ENCODE measurements around the gene APLP2. TPM values are rescaled to one million over a fixed set of nuclear protein-coding genes. Genes with fewer than 3 reads are reported as not detected.

Gene APLP2
- total and polyA plus RNA-seq, 2 of the 4 experiments (the other 2 are of a cell fraction): 127 to 235 TPM

GRCh38 chr11:130099356-130099755 lies 29.7 kb downstream of the APLP2 start:
- in situ Hi-C loops (cut with MboI; ENCODE audit: low sequenced_read_pairs) (no loop called here), intact Hi-C loops (cut with micrococcal nuclease) (no loop called here), dilution Hi-C loops (cut with HindIII; ENCODE audit: low sequenced_read_pairs, unreplicated experiment) (no loop called here)
- Histone ChIP-seq H2AK9ac (replicated peaks; ENCODE audit: low read depth, low read length, poor library complexity) (no peak overlapping the region), H2BK5ac (ENCODE audit: low read depth, low read length, poor library complexity, severe bottlenecking) (no peak overlapping the region), H3K4me1 (ENCODE audit: control insufficient read depth, insufficient read depth, low read length) (peaks cover 5% of the 10 kb centered on the region), H3K23ac (ENCODE audit: low read depth, low read length) (no peak overlapping the region), H2BK15ac (ENCODE audit: low read depth, low read length) (no peak overlapping the region), H4K5ac (ENCODE audit: low read depth, low read length) (no peak overlapping the region), H3K14ac (replicated peaks; ENCODE audit: low read depth, low read length) (no peak overlapping the region), H3K9ac (ENCODE audit: low read depth, low read length) (no peak overlapping the region), H2AFZ (replicated peaks; ENCODE audit: low read length, poor library complexity) (no peak overlapping the region), H3K27ac (ENCODE audit: insufficient read depth, low read length) (no peak overlapping the region), H3K4me2 (ENCODE audit: low read depth, low read length) (no peak overlapping the region), H3K18ac (ENCODE audit: low read depth, low read length) (no peak overlapping the region), H3K4me3 (ENCODE audit: insufficient read depth, low read depth, low read length) (no peak overlapping the region), H2BK20ac (ENCODE audit: low read depth, low read length) (no peak overlapping the region), H4K91ac (ENCODE audit: insufficient read depth, low read depth, low read length) (no peak overlapping the region), H3K4ac (ENCODE audit: low read depth, low read length) (no peak overlapping the region), H3K36me3 (ENCODE audit: control insufficient read depth, insufficient read depth, low read length) (peaks cover 2% of the 10 kb centered on the region; the same call in 1 of the 2 replicates), H4K20me1 (ENCODE audit: insufficient read depth, low read length) (peaks cover 93% of the 10 kb centered on the region), H2BK120ac (ENCODE audit: low read depth, low read length) (no peak overlapping the region), H3K9me3 (ENCODE audit: control insufficient read depth, insufficient read depth, low read length) (no peaks in the 10 kb centered on the region), H4K8ac (ENCODE audit: low read depth in 2 of 2, low read length in 2 of 2) (no peak overlapping the region), H3K27me3 (ENCODE audit: control insufficient read depth, insufficient read depth, low read length) (peaks cover 19% of the 10 kb centered on the region), H2AK5ac (ENCODE audit: low read depth, low read length) (no peak overlapping the region), H3K79me1 (ENCODE audit: low read depth in 1 of 2, low read length in 2 of 2) (peaks cover 28 to 60% of the 10 kb centered on the region in 2 experiments), H3K9me1 (ENCODE audit: insufficient read depth, low read length) (peaks cover 12% of the 10 kb centered on the region; the same call in 1 of the 2 replicates), H3K56ac (ENCODE audit: extremely low read depth, insufficient read depth, low read length) (no peak overlapping the region)
- CTCF ChIA-PET: no interaction called here
- TF ChIP-seq, protein P1, sequence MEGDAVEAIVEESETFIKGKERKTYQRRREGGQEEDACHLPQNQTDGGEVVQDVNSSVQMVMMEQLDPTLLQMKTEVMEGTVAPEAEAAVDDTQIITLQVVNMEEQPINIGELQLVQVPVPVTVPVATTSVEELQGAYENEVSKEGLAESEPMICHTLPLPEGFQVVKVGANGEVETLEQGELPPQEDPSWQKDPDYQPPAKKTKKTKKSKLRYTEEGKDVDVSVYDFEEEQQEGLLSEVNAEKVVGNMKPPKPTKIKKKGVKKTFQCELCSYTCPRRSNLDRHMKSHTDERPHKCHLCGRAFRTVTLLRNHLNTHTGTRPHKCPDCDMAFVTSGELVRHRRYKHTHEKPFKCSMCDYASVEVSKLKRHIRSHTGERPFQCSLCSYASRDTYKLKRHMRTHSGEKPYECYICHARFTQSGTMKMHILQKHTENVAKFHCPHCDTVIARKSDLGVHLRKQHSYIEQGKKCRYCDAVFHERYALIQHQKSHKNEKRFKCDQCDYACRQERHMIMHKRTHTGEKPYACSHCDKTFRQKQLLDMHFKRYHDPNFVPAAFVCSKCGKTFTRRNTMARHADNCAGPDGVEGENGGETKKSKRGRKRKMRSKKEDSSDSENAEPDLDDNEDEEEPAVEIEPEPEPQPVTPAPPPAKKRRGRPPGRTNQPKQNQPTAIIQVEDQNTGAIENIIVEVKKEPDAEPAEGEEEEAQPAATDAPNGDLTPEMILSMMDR (conservative IDR thresholded peaks at IDR 0.05; ENCODE audit: low read depth, low read length): no peak
- no peak for TF ChIP-seq NFE2L2 (IDR thresholded peaks at IDR 0.05; ENCODE audit: low read depth, low read length)
- ATAC-seq (ENCODE audit: low read depth) (no peak), DNase-seq (no peak)
- no CpG with 5 or more reads among the region's 2 CpGs for WGBS, 2 experiments (ENCODE audit: extremely low coverage in 2 of 2, insufficient read length in 1 of 2)
- POLR2A ChIA-PET (ENCODE audit: unreplicated experiment): no interaction called here
- BruUV-seq (replicated peaks): no TSS peak
